ENCODE data around the gene LLCFC1.

Gene LLCFC1

GRCh38 chr7:142939226-142939910, at the start of gene LLCFC1:
Gene LLCFC1 (plus strand): TSS chr7:142939484. CDS start chr7:142939622, 138 bp downstream.
- no peak for DNase-seq (ENCODE audit: low read depth)

GRCh38 chr7:142889816-142890215, 49.5 kb upstream of the LLCFC1 start:
- DNase-seq (ENCODE audit: low read depth), result no peak

DNA sequence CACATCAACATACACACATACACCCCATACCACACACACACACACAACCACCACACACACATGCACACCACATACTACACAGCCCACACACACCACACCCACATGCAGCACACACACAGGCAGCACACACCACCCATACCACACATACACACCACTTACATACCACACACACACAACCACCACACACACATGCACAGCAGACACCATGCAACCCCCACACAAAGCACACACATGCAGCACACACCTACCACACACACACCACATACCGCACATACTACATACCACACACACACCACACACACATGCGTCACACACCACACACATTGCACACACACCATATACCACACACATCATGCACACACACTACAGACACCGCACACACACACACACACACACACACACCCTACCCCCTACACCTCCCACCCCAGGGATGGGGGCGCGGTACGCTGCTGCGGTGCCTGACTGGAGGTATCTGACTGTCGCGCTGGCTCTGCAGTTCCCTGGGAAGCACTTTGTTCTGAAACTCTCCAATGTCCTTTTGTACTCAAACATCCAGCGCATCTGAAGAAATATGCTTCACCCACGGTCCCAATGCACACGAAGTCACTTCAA, 48.3 kb upstream of the LLCFC1 start:
- DNase-seq (ENCODE audit: low read depth), result no peak

DNA sequence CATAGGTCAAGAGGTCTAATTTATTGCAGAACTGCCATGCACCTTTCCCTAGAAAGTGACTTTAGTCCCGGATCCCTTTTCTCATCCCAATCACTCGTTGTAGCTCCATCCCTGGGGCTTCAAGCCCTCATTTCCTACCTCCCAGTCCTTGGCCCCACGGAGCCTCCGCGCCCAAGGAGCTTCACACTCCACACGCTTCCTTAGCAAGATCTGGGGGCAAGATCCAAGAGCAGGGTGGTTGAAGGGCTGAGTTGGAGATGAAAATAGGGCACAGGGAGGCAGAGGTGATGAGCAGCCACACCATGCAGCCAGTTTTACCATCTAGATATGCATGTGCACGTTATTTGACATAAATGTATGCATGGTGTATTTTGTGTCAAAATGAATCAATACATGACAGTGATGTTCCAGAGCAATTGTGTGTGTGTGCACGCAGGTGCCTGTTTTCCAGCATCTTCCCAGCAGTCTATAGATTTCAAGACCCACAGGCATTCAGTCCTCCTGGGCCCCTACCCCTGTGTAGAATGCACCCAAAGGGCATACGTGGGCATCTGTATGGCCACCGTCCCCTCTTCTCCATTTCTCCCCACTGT, 47.7 kb upstream of the LLCFC1 start:
- no peak for DNase-seq (ENCODE audit: low read depth)

GRCh38 chr7:142892951-142893350, 46.3 kb upstream of the LLCFC1 start:
- DNase-seq (ENCODE audit: low read depth), result no peak

DNA sequence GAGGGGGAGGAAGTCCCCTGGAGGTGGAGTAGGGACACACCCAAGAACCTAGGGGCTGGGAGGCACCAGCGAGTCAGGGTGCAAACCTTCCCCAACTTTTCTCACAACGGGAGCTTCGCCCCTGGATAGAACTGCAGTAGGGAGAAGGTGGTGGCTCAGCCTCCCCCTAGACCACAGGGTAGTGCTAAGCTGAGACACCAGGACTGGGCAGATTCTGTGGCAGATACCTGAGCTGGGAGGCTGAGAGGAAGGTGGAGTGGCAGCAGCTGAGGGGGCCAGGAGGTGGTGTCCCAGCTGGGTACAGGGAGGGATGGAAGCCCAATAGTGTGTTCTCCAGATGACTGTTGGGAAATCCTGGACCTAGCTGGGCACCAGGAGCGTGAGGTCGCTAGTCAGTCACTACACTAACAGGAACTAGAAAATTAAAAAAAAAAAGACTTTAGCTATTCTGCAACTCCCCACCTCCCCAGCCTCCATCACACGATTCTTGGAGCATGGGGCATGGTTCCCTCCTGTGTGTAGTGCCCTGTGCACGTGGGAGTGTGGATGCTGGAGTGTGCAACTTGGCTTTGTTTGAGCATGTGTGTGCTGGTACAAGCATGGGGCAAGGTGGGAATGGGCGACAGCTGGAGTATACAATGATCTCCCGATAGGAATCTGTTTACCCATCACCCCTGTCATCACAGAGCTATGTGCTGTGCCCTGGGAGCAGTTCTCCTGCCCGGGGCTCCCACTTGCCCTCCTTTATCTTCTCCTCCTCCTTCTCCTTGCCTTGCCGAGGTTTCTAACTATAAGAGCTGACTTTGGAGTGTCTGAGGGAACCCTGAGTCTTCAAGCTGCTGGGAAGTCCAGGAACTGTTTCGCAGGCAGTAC, 44.9 kb upstream of the LLCFC1 start:
- DNase-seq (ENCODE audit: low read depth), result no peak

GRCh38 chr7:142894985-142895593, 44.2 kb upstream of the LLCFC1 start:
- DNase-seq (ENCODE audit: low read depth), result no peak

DNA sequence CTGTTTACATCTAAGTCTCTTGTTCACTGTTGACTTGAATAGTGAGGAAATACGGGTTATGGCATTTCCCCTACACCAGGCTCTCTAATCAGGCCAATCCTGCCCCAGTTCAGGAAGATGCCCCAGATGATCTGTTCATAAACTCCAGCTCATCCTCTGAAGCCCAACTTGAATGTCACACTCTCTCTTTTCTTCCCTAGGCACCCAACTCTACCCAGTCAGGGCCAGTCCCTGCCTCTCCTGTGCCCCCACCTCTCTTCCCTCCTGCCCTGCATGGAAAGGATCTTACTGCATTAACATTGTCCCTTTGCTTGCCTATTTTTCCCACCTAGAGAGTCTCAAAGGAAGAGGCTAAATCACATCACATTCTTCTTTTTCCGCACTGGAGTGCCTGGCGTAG, 43.1 kb upstream of the LLCFC1 start:
- DNase-seq (ENCODE audit: low read depth), result no peak

- DNase-seq (ENCODE audit: low read depth), result no peak
These were observed 42.4 kb upstream of the LLCFC1 start for GRCh38 chr7:142896741-142897379.

GRCh38 chr7:142897691-142898090, 41.6 kb upstream of the LLCFC1 start:
- no peak for DNase-seq (ENCODE audit: low read depth)

GRCh38 chr7:142898377-142899170, 40.7 kb upstream of the LLCFC1 start:
- no peak for DNase-seq (ENCODE audit: low read depth)

GRCh38 chr7:142899661-142900060, 39.6 kb upstream of the LLCFC1 start:
- DNase-seq (ENCODE audit: low read depth), result no peak

- no peak for DNase-seq (ENCODE audit: low read depth)
These were observed 37.6 kb upstream of the LLCFC1 start for GRCh38 chr7:142901426-142902259.

DNA sequence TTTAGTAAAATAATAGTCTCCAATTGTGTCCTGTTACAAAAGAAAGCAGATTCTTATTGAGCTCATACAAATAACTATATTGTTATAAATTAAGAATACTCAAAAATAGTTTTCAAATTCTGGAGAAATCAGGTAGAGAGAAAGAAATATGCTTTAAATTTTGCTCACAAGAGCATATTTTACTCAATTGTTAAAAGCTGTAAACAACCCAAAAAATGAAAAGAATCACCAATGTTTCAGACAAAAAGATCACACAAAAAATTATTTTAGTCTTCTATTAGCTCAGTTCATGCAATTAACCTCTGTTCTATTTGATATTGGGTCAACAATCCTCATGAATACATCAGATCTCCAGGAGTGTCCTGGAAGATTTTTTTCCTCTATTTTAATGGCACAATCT, 35.2 kb upstream of the LLCFC1 start:
- no peak for DNase-seq (ENCODE audit: low read depth)

DNA sequence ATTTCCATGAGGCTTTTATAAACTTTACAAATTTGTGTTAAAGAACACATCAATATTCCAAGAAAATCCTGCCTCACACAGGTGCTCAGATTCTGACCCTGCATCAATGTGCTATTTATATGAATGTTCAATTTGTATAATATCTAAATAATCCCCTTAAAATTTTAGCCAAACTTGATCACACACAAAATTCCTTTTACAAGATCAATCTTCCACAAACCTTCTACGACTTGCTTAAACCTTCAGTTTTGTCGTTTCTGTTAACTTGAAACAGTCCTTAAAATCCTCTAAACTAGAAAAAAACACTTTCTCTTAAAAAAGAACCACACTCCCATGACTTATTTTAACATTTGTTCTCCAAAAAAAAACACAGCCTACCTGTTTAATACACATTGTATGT, 33.5 kb upstream of the LLCFC1 start:
- no peak for DNase-seq (ENCODE audit: low read depth)

- DNase-seq (ENCODE audit: low read depth), result no peak
These were observed 32.6 kb upstream of the LLCFC1 start for GRCh38 chr7:142906643-142907042.

DNA sequence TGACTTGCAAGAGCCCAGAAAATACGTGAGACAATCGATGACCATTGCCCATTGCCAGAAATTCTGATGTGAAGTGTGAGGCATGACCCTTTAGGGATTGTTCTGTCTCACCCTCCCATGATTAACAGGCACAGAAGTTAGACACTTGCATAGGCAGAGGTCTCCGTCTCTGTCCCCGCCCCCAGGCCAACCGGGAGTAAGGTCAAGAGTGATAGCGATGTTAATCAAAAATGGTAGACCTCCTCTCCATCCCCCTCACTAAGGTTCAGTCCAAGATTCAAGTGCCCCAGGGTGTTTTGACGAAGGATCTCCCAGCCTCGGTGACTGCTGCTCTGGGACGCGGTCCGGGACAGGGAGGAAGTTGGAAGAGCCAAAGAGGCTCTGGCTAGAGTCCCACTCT, 31.0 kb upstream of the LLCFC1 start:
- no peak for DNase-seq (ENCODE audit: low read depth)

GRCh38 chr7:142908921-142909890, 30.1 kb upstream of the LLCFC1 start:
- DNase-seq (ENCODE audit: low read depth), result no peak

GRCh38 chr7:142910031-142910433, 29.3 kb upstream of the LLCFC1 start:
- no peak for DNase-seq (ENCODE audit: low read depth)

Data from fibroblast of gingiva (primary cell).